Measurements from ENCODE around the gene RNF213. TPM values are rescaled to one million over a fixed set of nuclear protein-coding genes. Genes with fewer than 3 reads are reported as not detected.

RNF213 gene
- total RNA-seq, 2 donors from 2014 or later = 98.8 to 136 TPM

GRCh38 chr17:80222376-80223141 lies 38.1 kb upstream of the RNF213 start:
- 94 to 95% methylated on average over 11 to 18 of the region's 18 CpGs for WGBS, 2 experiments (ENCODE audit: insufficient coverage in 1 of 2, insufficient read length in 1 of 2)
- no peak overlapping the region for H3K27ac ChIP-seq (ENCODE audit: low read depth, low read length)
- H3K4me1 Mint-ChIP-seq = peaks cover 17% of the 10 kb centered on the region
- H3K4me3 Mint-ChIP-seq = peak overlapping the region; percentile 7
- H3K9me3 Mint-ChIP-seq = no peaks in the 10 kb centered on the region
- no peaks in the 10 kb centered on the region for H3K9me3 ChIP-seq (ENCODE audit: control insufficient read depth, low read length)
- no peak overlapping the region for H3K9ac ChIP-seq (ENCODE audit: extremely low read depth, low read length, poor library complexity, severe bottlenecking)
- DNase-seq = no peak
- no peak overlapping the region for H3K4me3 ChIP-seq (ENCODE audit: low read length)
- no peaks in the 10 kb centered on the region for H3K27me3 Mint-ChIP-seq (ENCODE audit: insufficient read depth)
- TF ChIP-seq CTCF (conservative IDR thresholded peaks at IDR 0.05) = no peak
- no peak overlapping the region for H3K27ac Mint-ChIP-seq
- peaks cover 27% of the 10 kb centered on the region for H3K36me3 Mint-ChIP-seq (ENCODE audit: low read depth)
- H3K36me3 ChIP-seq (ENCODE audit: control insufficient read depth, insufficient read depth, low read length) = peaks cover 30% of the 10 kb centered on the region
- no peaks in the 10 kb centered on the region for H3K27me3 ChIP-seq (ENCODE audit: control insufficient read depth, insufficient read depth, low read length, poor library complexity, severe bottlenecking)
- H3K4me1 ChIP-seq (ENCODE audit: control insufficient read depth, insufficient read depth, low read length) = no peaks in the 10 kb centered on the region

GRCh38 chr17:80223142-80223815 lies 37.4 kb upstream of the RNF213 start:
- H3K9me3 Mint-ChIP-seq = no peaks in the 10 kb centered on the region
- no peak overlapping the region for H3K27ac Mint-ChIP-seq
- TF ChIP-seq CTCF (conservative IDR thresholded peaks at IDR 0.05) = no peak
- H3K4me3 Mint-ChIP-seq = peak overlapping the region; percentile 7
- Histone ChIP-seq H3K9me3 (ENCODE audit: control insufficient read depth, low read length) (no peaks in the 10 kb centered on the region), H3K4me3 (ENCODE audit: low read length) (no peak overlapping the region), H3K36me3 (ENCODE audit: control insufficient read depth, insufficient read depth, low read length) (peaks cover 29% of the 10 kb centered on the region), H3K9ac (ENCODE audit: extremely low read depth, low read length, poor library complexity, severe bottlenecking) (no peak overlapping the region), H3K4me1 (ENCODE audit: control insufficient read depth, insufficient read depth, low read length) (no peaks in the 10 kb centered on the region), H3K27ac (ENCODE audit: low read depth, low read length) (no peak overlapping the region), H3K27me3 (ENCODE audit: control insufficient read depth, insufficient read depth, low read length, poor library complexity, severe bottlenecking) (no peaks in the 10 kb centered on the region)
- WGBS, 2 experiments (ENCODE audit: insufficient coverage in 1 of 2, insufficient read length in 1 of 2) = 96 to 98% methylated on average over 18 of the region's 18 CpGs
- H3K36me3 Mint-ChIP-seq (ENCODE audit: low read depth) = peaks cover 25% of the 10 kb centered on the region
- peaks cover 17% of the 10 kb centered on the region for H3K4me1 Mint-ChIP-seq
- H3K27me3 Mint-ChIP-seq (ENCODE audit: insufficient read depth) = no peaks in the 10 kb centered on the region
- no peak for DNase-seq

- H3K4me1 ChIP-seq (ENCODE audit: control insufficient read depth, insufficient read depth, low read length) = no peaks in the 10 kb centered on the region
- Mint-ChIP-seq H3K9me3 (no peaks in the 10 kb centered on the region), H3K36me3 (ENCODE audit: low read depth) (peaks cover 31% of the 10 kb centered on the region), H3K4me3 (no peak overlapping the region), H3K4me1 (peaks cover 17% of the 10 kb centered on the region), H3K27me3 (ENCODE audit: insufficient read depth) (no peaks in the 10 kb centered on the region), H3K27ac (no peak overlapping the region)
- H3K36me3 ChIP-seq (ENCODE audit: control insufficient read depth, insufficient read depth, low read length) = peaks cover 35% of the 10 kb centered on the region
- no peak overlapping the region for H3K9ac ChIP-seq (ENCODE audit: extremely low read depth, low read length, poor library complexity, severe bottlenecking)
- no peak overlapping the region for H3K27ac ChIP-seq (ENCODE audit: low read depth, low read length)
- no peak overlapping the region for H3K4me3 ChIP-seq (ENCODE audit: low read length)
- 83 to 86% methylated on average over 8 to 11 of the region's 11 CpGs for WGBS, 2 experiments (ENCODE audit: insufficient coverage in 1 of 2, insufficient read length in 1 of 2)
- no peaks in the 10 kb centered on the region for H3K27me3 ChIP-seq (ENCODE audit: control insufficient read depth, insufficient read depth, low read length, poor library complexity, severe bottlenecking)
- no peaks in the 10 kb centered on the region for H3K9me3 ChIP-seq (ENCODE audit: control insufficient read depth, low read length)
- DNase-seq = no peak
- TF ChIP-seq CTCF (conservative IDR thresholded peaks at IDR 0.05) = no peak
Measured at GRCh38 chr17:80223838-80224497, 36.7 kb upstream of the RNF213 start.
